Keratinocyte (primary cell): ENCODE measurements around the gene ATP13A3. TPM values are rescaled to one million over a fixed set of nuclear protein-coding genes. Genes with fewer than 3 reads are reported as not detected.

Source experiments
- DNase-seq: peaks from one replicate; pipeline ENCODE4 v3.0.0-alpha.2; 2011; ENCODE audit warnings: low read depth, missing footprints, low spot score
- FAIRE-seq: peaks from 2 replicates; lab custom pipeline; 2011; peaks lifted over from hg19 to GRCh38; lab: Jason Lieb, UNC
- H2AFZ ChIP-seq: 2 replicates; pipeline ENCODE4 v1.6.0; 2012; ENCODE audit warnings: low read length, control low read depth, inconsistent platforms; ENCODE audit not compliant: control insufficient read depth
- H3K27ac ChIP-seq: 2 replicates; pipeline ENCODE4 v1.5.1; 2011; ENCODE audit warnings: low read length; ENCODE audit not compliant: control insufficient read depth, insufficient read depth
- H3K27me3 ChIP-seq: 3 replicates; pipeline ENCODE4 v1.6.0; 2011; ENCODE audit warnings: low read length; ENCODE audit not compliant: control insufficient read depth, insufficient read depth; ENCODE audit errors: extremely low read depth
- H3K36me3 ChIP-seq, 2 experiments: 2 replicates in 1 of 2; 3 replicates in 1 of 2; pipeline ENCODE4 v1.5.1; 2011; ENCODE audit warnings: low read length in 2 of 2, mild to moderate bottlenecking in 1 of 2; ENCODE audit not compliant: control insufficient read depth in 2 of 2, insufficient read depth in 2 of 2; ENCODE audit errors: extremely low read depth in 1 of 2
- H3K4me1 ChIP-seq: 3 replicates; pipeline ENCODE4 v1.5.1; 2011; ENCODE audit warnings: low read length; ENCODE audit not compliant: control insufficient read depth, insufficient read depth; ENCODE audit errors: extremely low read depth
- H3K4me2 ChIP-seq: 3 replicates; pipeline ENCODE4 v1.6.0; 2011; ENCODE audit warnings: low read depth, low read length; ENCODE audit not compliant: control insufficient read depth, insufficient read depth; ENCODE audit errors: extremely low read depth
- H3K4me3 ChIP-seq, 3 experiments: fragments of 200-600 bp in 1 of 3; sonication (generic) in 1 of 3; 2 replicates in 2 of 3; 3 replicates in 1 of 3; pipeline ENCODE4 v1.5.1; 2011 to 2016; ENCODE audit warnings: low read length in 3 of 3, mild to moderate bottlenecking in 3 of 3, control low read depth in 2 of 3, inconsistent platforms in 1 of 3, low read depth in 1 of 3, mixed read lengths in 1 of 3, mixed run types in 1 of 3, moderate library complexity in 1 of 3; ENCODE audit not compliant: control insufficient read depth in 2 of 3, insufficient read depth in 2 of 3; ENCODE audit errors: extremely low read depth in 1 of 3
- H3K79me2 ChIP-seq: 2 replicates; pipeline ENCODE4 v1.6.0; 2012; ENCODE audit warnings: low read length; ENCODE audit not compliant: control insufficient read depth, insufficient read depth
- H3K9ac ChIP-seq: 3 replicates; pipeline ENCODE4 v1.6.0; 2011; ENCODE audit warnings: low read length; ENCODE audit not compliant: control insufficient read depth, insufficient read depth; ENCODE audit errors: extremely low read depth
- H3K9me1 ChIP-seq: 3 replicates; pipeline ENCODE4 v1.6.0; 2011; ENCODE audit warnings: low read length; ENCODE audit not compliant: control insufficient read depth, insufficient read depth; ENCODE audit errors: extremely low read depth
- H3K9me3 ChIP-seq: 2 replicates; pipeline ENCODE4 v1.5.1; 2012; ENCODE audit warnings: low read depth, low read length; ENCODE audit not compliant: control insufficient read depth
- H4K20me1 ChIP-seq: 3 replicates; pipeline ENCODE4 v1.6.0; 2011; ENCODE audit warnings: low read length; ENCODE audit not compliant: control insufficient read depth, insufficient read depth; ENCODE audit errors: extremely low read depth
- CTCF ChIP-seq, 3 experiments: IDR thresholded peaks in 1 of 3; conservative IDR thresholded peaks in 1 of 3; optimal IDR thresholded peaks in 1 of 3; 2 replicates in 2 of 3; 3 replicates in 1 of 3; pipeline versions ENCODE3 to v1.5.1; 2011; ENCODE audit warnings: low read length in 3 of 3, mild to moderate bottlenecking in 3 of 3, moderate library complexity in 2 of 3, control low read depth in 1 of 3, inconsistent platforms in 1 of 3; ENCODE audit not compliant: insufficient read depth in 2 of 3; ENCODE audit errors: extremely low read depth in 1 of 3
- EZH2 ChIP-seq: IDR thresholded peaks from one replicate; pipeline ENCODE4 v1.6.1; 2012; ENCODE audit warnings: inconsistent platforms, mild to moderate bottlenecking, low read length, moderate library complexity
- dilution Hi-C: fragments of 300-500 bp; cut with MboI; formaldehyde crosslinking; loops from one replicate; pipeline ENCODE4 v1.7.0; 2020; ENCODE audit warnings: low sequenced_read_pairs; ENCODE audit not compliant: extremely low pct_ligation_motif_present
- polyA plus RNA-seq, 5 experiments: library from polyadenylated mRNA; depleted of rRNA in 3 of 5; stranded (reverse) in 3 of 5; stranded (forward) in 1 of 5; unstranded in 1 of 5; fragments of >200 nt; gene quantifications; 1 replicate in 1 of 5; 2 replicates in 3 of 5; 3 replicates in 1 of 5; pipeline versions ENCODE4 v1.2.1 to v1.2.3, GENCODE V29; 2011 to 2012; ENCODE audit warnings: missing spikeins in 2 of 5, low read depth in 1 of 5, low replicate concordance in 1 of 5

Gene ATP13A3
- polyA plus RNA-seq, 1 donor (not counting 4 experiments of a cell fraction or from before 2014, with no cell fraction given), result 103 TPM

GRCh38 chr3:194357681-194358080, 129.1 kb downstream of the ATP13A3 start:
- FAIRE-seq (no peak), DNase-seq (no peak)
- no peaks in the 10 kb centered on the region for H3K36me3 ChIP-seq
- dilution Hi-C loops, result no loop called here
- no peak overlapping the region for H2AFZ ChIP-seq
- no peak overlapping the region for H3K4me3 ChIP-seq
- H3K9ac ChIP-seq, result no peak overlapping the region
- H3K27ac ChIP-seq, result no peak overlapping the region
- no peaks in the 10 kb centered on the region for H3K79me2 ChIP-seq
- H3K4me2 ChIP-seq, result no peak overlapping the region
- TF ChIP-seq CTCF (optimal IDR thresholded peaks at IDR 0.05 in 1 of 3, IDR thresholded peaks at IDR 0.05 in 1 of 3, conservative IDR thresholded peaks at IDR 0.05 in 1 of 3; ENCODE audit: extremely low read depth in 1 of 3, insufficient read depth in 2 of 3, low read length in 3 of 3) (no peak), EZH2 (no peak)
- peaks cover 19% of the 10 kb centered on the region for H3K27me3 ChIP-seq
- no peaks in the 10 kb centered on the region for H3K9me1 ChIP-seq
- no peaks in the 10 kb centered on the region for H4K20me1 ChIP-seq
- no peaks in the 10 kb centered on the region for H3K9me3 ChIP-seq
- H3K4me1 ChIP-seq, result no peaks in the 10 kb centered on the region

- FAIRE-seq, result no peak
- Histone ChIP-seq H3K79me2 (no peaks in the 10 kb centered on the region), H3K9me3 (no peaks in the 10 kb centered on the region), H3K9me1 (no peaks in the 10 kb centered on the region), H3K27ac (no peak overlapping the region), H3K9ac (no peak overlapping the region), H2AFZ (no peak overlapping the region), H3K4me2 (no peak overlapping the region), H4K20me1 (no peaks in the 10 kb centered on the region), H3K36me3 (no peaks in the 10 kb centered on the region), H3K27me3 (peaks cover 19% of the 10 kb centered on the region), H3K4me1 (no peaks in the 10 kb centered on the region), H3K4me3 (no peak overlapping the region)
- dilution Hi-C loops, result no loop called here
- TF ChIP-seq CTCF (optimal IDR thresholded peaks at IDR 0.05 in 1 of 3, IDR thresholded peaks at IDR 0.05 in 1 of 3, conservative IDR thresholded peaks at IDR 0.05 in 1 of 3; ENCODE audit: extremely low read depth in 1 of 3, insufficient read depth in 2 of 3, low read length in 3 of 3), result no peak
- TF ChIP-seq EZH2, result no peak
- DNase-seq, result no peak
Measured at GRCh38 chr3:194355379-194355778, 131.4 kb downstream of the ATP13A3 start.
